Hippocampal formation (tissue), 2 donors: ENCODE measurements around the gene GMEB2.
"Not testable (repeated sequence)": the region's sequence is repeated elsewhere in the genome, so short reads cannot be mapped to it uniquely, and the experiment has no call there.

Experiments
- DNase-seq, 2 donors: peaks; one replicate each; lab custom pipeline; 2025; lab: John Stamatoyannopoulos, UW

Gene GMEB2

DNA sequence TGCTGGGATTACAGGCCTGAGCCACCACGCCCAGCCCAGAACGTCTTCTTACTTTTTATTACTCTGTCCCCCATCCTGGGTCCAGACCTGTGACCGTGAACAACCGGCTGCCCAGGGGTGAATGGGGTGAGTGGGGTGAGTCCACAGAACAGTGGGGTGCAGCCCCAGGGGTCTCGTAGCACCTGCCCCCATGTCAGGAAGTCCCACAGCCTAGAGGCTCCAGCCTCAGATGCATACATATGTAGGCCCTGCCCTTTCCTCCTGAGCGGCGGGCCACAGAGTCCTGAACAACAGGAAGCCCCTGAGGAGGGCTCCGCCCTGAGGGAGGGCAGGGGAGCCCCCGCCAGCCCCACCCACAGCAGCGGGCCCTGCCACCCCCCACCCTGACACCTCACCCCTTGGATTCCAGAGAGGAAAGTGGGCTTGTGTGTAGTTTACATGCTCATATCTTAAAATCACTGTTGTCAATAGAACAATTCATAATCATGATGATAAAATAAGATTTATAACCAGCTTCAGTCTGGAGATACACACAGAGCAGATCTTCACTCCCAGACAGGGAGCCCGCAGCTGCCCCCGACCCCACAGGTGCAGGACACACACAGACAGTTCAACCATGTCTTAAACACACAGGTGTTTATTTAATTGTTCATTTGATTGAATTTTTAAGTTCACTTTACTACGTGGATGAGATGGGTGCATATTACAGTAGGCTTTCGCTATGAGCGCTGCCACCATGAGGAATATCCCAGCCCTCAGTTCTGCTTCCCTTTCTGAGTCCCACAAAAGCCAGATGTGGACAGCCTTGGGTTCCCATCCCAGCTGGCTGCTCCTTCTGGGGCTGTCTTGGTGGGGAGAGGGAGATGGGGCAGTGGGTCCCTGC is 12.4 kb upstream of the GMEB2 start:
- no peak for DNase-seq

DNA sequence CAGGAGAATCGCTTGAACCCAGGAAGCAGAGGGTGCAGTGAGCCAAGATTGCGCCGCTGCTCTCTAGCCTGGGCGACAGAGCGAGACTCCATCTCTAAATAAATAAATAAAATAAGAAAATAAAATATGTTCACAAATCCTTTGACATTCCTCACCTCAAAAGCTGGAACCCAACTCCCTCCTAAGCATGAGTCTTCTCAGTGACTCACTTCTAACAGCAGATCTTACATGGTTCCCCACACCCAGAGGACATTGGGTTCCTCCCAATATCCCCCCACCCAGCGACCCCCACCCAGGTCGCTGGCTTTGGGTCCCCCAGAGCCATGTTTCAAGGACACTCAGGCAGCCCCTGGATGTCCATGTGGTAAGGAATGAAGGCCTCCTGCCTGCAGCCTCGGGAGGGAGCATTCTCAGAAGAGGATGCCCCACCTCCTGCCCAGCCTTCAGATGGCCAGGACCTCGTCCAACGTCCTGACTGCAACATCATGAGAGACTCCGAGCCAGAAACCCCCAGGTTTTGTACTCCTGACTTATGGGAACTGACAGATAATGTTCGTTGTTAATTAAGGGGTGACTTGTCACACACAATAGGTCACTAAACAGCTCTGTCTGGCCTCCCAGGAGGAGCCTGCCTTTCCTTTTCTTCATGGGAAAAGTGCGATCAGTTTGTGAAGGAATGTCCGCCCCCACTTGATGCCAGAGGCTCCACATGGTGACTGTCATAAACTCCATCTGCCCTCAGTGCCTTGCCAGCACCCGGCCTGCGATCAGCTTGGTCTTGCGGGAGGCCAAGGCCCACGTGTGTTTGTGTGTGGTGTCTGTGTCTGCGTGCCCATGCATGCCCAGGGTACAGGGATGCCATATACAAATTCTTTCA is 10.1 kb upstream of the GMEB2 start:
- DNase-seq = no peak

DNA sequence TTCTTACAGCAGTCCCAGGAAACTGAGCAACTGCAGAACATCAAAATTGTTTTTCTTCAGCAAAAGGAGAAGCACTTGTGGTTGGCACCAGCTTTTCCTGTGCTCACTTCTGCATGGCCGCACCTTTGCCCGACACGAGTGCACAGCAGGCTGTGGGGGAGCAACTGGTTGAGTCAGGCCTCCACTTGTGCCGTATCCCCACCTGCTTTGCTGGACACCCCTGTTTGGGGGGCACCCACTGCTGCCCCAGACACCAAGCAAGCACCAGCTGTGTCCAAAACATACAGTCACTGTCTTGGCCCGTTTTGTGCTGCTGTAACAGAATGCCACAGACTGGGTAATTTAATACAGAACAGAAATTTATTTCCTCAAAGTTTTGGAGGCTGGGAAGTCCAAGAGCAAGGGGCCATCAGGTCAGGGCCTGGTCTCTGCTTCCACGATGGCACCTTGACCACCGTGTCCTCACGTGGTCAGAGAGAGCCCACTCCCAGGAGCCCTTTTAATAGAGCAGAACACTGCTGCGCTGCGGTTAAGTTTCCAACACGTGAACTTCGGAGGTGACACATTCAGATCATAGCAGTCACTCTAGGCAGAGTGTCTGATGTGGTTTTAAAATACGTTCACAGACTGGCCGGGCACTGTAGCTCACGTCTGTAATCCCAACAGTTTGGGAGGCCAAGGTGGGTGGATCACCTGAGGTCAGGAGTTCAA is 8.7 kb upstream of the GMEB2 start:
- DNase-seq = no peak

DNA sequence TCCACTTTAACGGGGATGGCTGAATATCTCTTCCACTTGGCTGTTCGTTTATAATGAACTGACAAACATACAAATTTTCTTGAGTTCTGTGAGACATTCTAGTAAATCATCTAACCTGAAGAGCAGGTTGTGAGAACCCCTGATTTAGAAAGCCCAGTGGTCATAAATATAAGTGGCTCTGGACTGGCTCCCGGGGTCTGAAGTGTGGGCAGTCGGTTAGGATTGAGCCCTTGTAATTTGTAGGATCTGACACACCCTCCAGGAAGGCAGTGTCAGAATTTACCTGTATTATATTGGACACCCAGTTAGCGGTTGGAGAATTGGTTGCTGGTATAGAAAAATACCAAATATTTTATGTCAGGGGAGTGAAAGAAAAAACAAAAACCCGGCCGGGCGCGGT is 6.8 kb upstream of the GMEB2 start:
- no peak for DNase-seq

DNA sequence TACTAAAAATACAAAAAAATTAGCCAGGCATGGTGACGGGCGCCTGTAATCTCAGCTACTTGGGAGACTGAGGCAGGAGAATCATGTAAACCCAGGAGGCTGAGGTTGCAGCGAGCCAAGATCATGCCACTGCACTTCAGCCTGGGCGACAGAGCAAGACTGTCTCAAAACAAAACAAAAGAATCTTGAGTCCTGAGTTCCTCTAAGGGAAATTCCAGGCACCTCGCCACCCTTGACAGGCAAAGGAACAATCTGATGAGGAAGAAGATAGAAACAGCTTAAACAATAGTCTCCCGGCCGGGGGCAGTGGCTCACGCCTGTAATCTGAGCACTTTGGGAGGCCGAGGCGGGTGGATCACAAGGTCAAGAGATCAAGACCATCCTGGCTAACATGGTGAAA is 4.5 kb upstream of the GMEB2 start:
- DNase-seq = not testable (repeated sequence)

DNA sequence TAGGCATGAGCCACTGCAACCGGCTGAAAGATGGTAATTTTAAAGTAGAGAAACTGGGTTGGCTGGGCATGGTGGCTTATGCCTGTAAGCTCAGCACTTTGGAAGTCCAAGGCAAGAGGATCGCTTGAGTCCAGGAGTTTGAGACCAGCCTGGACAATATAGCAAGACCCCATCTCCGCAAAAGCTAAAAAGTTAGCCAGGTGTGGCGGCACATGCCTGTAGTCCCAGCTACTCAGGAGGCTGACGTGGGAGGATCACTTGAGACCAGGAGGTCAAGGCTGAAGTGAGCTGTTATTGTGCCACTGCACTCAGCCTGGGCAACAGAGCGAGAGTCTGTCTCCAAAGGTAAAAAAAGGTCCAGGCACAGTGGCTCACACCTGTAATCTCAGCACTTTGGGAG is 4.1 kb upstream of the GMEB2 start:
- not testable (repeated sequence) for DNase-seq

DNA sequence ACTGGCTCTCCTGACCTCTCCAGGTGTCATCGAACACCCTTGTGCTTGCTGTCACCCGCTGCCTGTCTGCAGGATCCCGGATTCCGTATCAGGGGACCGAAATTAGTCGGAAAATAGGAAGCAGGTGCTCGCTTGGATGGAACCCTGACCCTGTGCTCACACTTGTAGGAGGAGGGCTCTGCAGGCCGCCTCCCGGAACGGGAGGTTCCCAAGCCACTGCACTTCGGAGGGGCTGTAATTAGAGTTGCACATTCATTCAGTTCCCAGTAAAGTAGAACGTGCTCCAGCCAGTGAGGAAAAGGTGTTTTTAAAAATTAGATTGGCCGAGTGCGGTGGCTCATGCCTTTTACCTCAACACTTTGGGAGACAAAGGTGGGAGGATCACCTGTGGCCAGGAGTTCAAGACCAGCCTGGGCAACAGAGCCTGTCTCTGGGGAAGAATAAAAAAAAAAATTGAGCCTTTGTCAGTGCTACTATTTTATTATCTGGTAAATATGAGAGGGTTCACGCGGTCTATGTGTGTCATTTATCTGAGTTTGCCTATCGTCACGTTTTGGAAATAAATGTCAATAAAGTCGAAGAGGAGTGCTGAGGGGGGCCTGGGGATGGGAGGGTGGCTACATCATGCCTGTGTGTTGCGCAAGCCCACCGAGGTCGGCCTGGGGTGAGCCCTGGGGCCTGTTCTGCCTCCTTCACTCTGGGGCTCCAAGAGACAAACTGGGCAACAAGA is 1.5 kb upstream of the GMEB2 start:
- DNase-seq = no peak

DNA sequence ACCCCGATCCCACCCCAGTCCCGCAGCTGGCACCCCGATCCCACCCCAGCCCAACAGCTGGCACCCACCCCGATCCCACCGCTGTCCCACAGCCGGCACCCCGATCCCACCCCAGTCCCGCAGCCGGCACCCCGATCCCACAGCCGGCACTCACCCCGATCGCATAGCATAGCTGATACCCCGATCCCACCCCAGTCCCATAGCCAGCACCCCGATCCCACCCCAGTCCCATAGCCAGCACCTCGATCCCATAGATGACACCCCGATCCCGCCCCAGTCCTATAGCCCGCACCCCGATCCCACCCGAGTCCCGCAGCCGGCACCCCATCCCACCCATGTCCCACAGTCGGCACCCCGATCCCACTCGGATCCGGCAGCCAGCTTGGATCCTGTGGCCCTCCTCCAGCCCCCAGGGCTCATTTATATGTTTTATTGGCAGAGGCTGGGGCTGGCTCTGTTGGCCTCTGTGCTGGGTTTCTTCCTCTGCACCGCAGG is 897 bp upstream of the GMEB2 start:
- no peak for DNase-seq

DNA sequence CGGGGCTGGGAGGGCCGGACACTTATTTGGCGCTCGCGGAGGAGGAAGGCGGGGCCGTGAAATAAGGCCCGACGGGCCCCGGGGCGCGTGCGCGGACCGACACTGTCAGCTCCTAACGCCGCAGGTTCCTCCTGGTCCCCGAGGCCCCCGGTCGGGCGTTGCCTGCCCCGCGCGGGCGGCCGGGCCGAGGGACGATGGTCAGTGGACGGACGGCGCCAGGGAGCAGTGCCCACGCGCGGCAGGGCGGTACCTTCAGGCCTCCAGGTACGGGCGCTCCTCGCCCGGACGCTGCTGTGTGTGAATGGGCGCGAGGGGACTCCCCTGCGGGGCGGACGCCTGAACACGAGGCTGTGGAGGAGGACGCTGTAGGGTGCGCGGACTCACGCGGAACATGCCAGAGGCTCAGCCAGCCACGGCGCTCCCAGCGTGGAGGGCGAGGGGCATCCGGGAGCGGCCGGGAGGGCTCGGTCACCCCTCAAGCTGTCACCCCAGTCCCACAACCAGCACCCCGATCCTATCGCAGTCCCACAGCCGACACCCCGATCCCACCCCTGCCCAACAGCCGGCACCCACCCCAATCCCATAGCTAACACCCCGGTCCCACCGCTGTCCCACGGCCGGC is 339 bp upstream of the GMEB2 start:
- DNase-seq = peak; percentile 71 to 85

DNA sequence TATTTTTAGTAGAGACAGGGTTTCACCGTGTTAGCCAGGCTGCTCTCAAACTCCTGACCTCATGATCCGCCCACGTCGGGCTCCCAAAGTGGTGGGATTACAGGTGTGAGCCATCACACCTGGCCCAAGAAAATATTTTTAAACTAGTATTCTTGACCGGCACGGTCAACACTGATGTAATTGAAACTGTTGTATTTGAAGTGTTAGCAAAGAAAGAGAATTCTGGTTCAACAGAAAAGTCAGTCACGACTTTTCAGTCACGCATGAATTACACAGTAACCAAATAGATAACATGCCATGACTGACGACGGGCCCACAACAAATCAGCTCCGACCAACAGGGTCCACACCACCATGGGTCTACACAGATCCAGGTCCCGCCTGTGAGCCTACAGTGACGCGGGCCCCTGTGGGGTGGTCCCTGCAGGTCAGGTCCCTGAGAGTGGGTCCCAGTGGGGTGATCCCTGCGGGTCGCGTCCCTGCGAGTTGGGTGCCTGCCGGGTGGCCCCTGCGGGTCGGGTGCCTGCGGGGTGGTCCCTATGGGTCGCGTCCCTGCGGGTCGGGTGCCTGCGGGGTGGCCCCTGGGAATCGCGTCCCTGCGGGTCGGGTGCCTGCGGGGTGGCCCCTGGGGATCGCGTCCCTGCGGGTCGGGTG is 1.0 kb downstream of the GMEB2 start:
- DNase-seq = no peak

DNA sequence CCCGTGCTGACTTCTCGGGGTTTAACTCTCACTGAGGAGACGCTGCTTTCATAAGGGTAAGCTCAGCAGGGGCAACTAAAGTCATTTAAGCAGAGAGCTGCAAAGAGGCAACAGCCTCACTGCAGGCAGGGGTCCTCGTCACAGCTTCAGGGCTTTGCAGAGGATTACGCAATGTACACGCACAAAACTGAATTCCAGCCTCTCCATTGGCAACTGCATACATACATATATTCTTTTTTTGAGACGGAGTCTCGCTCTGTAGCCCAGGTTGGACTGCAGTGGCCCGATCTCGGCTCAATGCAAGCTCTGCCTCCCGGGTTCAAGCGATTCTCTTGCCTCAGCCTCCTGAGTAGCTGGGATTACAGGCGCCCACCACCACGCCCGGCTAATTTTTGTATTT is 2.4 kb downstream of the GMEB2 start:
- no peak for DNase-seq

DNA sequence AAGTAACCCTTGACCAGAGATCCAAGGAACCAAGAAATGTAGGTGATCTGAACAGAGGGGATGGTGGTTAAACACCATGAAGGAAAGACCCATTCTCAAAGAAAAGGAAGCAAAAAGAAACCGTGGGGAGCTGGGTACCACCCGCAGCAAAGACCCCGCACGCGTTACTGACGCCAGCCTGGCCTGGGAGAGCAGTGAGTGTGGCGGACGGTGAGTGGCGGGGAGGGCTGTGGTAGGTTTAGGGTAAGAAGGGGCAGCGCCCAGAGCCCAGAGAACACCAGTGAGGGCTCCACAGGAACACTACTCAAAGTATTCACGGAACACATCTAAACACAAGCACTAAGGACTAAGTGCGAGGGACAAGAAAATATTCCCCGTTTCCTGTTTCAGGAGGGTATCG is 4.2 kb downstream of the GMEB2 start:
- no peak for DNase-seq

DNA sequence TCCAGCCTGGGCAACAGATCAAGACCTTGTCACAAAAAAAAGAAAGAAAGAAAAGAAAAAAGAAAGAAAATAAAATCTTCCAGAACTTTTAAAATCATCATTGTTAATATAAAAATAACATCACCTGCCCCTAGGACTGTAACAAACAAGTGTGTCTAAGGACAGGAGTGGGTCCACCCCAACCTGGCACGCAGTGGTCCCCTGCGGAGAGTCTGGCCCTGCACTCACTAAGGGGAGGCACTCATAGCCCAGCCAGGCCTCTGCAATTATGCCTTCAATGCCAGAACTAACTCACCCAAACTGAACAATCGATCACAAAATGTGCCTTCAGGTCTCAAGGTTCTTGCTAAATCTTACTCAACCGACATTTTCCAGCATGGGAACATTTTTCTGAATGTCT is 4.8 kb downstream of the GMEB2 start:
- no peak for DNase-seq

DNA sequence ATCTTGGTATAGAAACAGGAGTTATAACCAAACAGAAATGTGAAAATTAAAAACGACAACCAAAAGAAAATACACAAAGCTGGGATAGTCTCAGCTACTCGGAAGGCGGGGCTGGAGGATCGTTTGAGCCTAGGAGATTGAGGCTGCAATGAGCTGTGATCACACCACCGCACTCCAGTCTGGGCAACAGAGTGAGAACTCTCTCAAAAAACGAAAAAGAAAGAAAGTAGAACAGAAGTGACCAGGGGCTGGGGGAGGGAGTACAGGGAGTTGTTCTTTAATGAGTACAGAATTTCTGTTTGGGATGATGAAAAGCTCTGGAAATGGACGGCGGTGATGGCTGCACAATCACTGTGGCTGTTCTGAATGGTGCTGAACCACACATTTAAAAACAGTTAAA is 5.9 kb downstream of the GMEB2 start:
- DNase-seq = no peak

DNA sequence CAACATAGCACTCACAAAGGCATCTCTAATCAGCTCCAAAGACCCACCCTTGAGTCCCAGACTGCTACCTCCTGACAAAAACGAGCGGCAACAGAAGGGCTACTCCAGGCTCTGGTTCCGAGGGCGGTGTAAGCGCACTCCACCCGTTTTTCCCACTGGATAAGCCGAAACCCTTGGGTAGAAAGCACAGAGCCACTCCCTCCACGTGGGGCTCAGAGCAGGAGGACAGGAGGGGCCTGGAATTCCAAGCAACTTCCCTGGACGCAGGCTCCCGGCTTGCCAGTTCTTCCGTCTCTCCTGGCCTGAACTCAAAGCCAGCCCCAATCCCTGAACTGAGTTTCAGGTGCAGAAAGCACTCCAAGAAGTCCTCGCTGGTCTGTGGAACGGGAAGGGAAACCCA is 7.4 kb downstream of the GMEB2 start:
- DNase-seq = no peak

DNA sequence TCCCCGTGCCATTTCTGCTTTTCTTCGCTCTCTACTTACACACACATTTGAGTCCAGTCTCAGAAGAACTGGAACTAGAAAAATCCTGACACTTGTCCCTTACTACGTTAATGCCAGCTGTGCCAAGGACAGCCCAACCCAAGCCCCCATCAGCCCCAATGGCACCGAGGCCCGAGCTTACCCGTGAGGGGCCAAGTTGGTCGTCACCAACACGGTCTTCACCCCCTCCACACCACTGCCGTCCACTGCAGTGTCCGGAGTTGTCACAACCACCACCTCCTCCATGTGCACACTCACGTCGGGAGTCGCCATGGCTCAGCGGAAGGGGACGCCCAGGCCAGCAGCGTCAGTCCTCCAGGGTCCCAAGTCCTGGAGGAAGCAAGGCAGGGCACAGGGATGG is 7.8 kb downstream of the GMEB2 start:
- no peak for DNase-seq

DNA sequence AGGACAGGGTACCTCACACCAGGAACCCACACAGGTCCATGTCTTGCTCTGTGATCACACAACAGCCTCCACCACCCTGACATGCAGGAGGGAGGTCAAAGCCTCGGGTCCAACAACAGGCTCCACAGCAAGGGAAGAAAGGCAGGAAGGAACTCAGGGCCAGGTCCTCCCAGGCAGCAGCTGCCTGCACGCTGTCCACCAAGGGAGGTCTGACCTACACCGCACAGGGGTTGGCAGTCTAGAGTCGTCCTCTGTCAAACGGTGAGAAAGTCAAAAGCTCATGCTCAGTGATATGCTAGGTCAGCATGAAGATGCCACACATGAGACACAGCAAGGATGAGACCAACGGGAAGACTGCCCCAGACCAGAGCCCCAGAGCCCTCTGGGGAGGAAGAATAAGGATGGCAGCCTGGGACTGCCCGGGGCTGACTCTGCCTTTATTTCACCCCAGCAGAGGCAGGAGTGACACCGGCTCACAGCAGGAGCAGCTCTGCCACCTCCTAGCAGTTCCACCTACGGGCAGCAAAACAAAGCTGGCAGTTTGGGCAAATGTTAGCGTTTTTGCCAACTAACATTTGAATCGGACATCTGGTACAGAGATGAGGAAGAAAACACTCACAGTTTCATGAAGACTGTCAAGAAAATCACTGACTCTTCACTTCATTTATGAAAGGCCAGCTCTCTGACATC is 8.5 kb downstream of the GMEB2 start:
- DNase-seq = no peak

DNA sequence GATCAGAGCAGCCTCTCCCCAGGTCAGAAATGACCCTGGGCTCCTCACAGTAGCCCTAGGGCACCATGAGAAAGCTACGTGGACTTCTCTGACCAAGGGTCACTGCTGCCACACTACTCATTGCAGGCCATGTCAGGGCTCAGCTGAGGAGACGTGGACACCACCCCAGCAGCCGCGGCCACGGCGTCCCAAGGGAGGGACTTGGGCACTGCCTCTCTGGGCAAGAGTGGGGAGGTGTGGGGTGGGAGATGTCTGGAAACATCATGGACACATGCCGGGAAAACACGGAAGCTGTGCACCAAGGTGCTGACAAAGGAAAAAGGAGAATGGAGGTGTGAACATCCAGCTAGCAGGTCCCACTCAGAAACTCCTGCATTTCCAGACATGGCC is 9.0 kb downstream of the GMEB2 start:
- DNase-seq = no peak

DNA sequence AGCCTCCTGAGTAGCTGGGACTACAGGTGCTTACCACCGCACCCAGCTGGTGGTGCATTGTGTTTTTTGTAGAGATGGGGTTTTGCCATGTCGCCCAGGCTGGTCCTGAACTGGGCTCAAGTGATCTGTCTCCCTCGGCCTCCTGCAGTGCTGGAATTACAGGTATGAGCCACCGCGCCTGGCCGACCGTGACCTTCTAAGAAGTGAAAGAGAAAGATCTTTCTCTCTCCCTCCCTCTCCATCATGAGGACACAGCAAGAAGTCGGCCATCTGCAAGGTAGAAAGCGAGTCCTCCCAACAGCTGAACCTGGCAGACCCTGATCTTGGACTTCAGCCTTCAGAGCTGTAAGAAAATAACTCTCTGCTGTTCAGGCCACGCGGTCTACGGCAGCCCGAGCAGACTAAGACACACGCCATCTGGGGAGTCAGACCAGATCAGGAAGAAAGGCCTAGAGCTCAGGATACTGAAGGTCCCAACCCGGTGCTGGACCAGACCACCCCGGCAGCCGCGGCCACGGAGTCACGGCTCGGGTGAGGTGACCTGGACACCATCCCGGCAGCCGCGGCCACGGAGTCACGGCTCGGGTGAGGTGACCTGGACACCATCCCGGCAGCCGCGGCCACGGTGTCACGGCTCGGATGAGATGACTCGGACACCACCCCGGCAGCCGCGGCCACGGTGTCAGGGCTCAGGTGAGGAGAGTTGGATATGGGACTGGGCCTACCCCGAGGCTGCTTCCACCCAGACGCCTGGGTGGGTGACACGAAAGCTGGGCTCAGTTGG is 9.6 kb downstream of the GMEB2 start:
- DNase-seq = no peak
